ENCODE measurements around the gene KSR2.

KSR2 gene

GRCh38 chr12:117845271-117845904 lies 123.4 kb downstream of the KSR2 start:
- H3K9ac ChIP-seq (ENCODE audit: low read depth in 1 of 2, low read length in 2 of 2) = no peak overlapping the region
- no peaks in the 10 kb centered on the region for H3K36me3 ChIP-seq (ENCODE audit: control insufficient read depth in 2 of 2, insufficient read depth in 2 of 2, low read length in 2 of 2)
- H3K4me1 ChIP-seq (ENCODE audit: control insufficient read depth in 2 of 2, insufficient read depth in 2 of 2, low read length in 2 of 2) = no peaks in the 10 kb centered on the region
- H3K27ac ChIP-seq (ENCODE audit: low read depth in 2 of 2, low read length in 2 of 2) = no peak overlapping the region
- H3K9me3 ChIP-seq (ENCODE audit: control insufficient read depth in 2 of 2, low read length in 2 of 2) = peaks cover 0 to 4% of the 10 kb centered on the region in 2 donors
- H3K27me3 ChIP-seq (ENCODE audit: control insufficient read depth in 2 of 2, insufficient read depth in 2 of 2, low read length in 2 of 2) = peaks cover 0 to 2% of the 10 kb centered on the region in 2 donors
- no peak overlapping the region for H3K4me3 ChIP-seq (ENCODE audit: low read length in 2 of 2)

GRCh38 chr12:117844114-117844830 lies 124.5 kb downstream of the KSR2 start:
- Histone ChIP-seq H3K9me3 (ENCODE audit: control insufficient read depth in 2 of 2, low read length in 2 of 2) (peaks cover 0 to 4% of the 10 kb centered on the region in 2 donors), H3K36me3 (ENCODE audit: control insufficient read depth in 2 of 2, insufficient read depth in 2 of 2, low read length in 2 of 2) (no peaks in the 10 kb centered on the region), H3K4me1 (ENCODE audit: control insufficient read depth in 2 of 2, insufficient read depth in 2 of 2, low read length in 2 of 2) (no peaks in the 10 kb centered on the region), H3K27ac (ENCODE audit: low read depth in 2 of 2, low read length in 2 of 2) (no peak overlapping the region), H3K27me3 (ENCODE audit: control insufficient read depth in 2 of 2, insufficient read depth in 2 of 2, low read length in 2 of 2) (peaks cover 0 to 2% of the 10 kb centered on the region in 2 donors), H3K4me3 (ENCODE audit: low read length in 2 of 2) (no peak overlapping the region), H3K9ac (ENCODE audit: low read depth in 1 of 2, low read length in 2 of 2) (no peak overlapping the region)

GRCh38 chr12:117842630-117843029 lies 126.2 kb downstream of the KSR2 start:
- no peak overlapping the region for H3K27ac ChIP-seq (ENCODE audit: low read depth in 2 of 2, low read length in 2 of 2)
- no peaks in the 10 kb centered on the region for H3K4me1 ChIP-seq (ENCODE audit: control insufficient read depth in 2 of 2, insufficient read depth in 2 of 2, low read length in 2 of 2)
- H3K27me3 ChIP-seq (ENCODE audit: control insufficient read depth in 2 of 2, insufficient read depth in 2 of 2, low read length in 2 of 2) = peaks cover 0 to 4% of the 10 kb centered on the region in 2 donors
- no peak overlapping the region for H3K9ac ChIP-seq (ENCODE audit: low read depth in 1 of 2, low read length in 2 of 2)
- no peak overlapping the region for H3K4me3 ChIP-seq (ENCODE audit: low read length in 2 of 2)
- no peaks in the 10 kb centered on the region for H3K36me3 ChIP-seq (ENCODE audit: control insufficient read depth in 2 of 2, insufficient read depth in 2 of 2, low read length in 2 of 2)
- H3K9me3 ChIP-seq (ENCODE audit: control insufficient read depth in 2 of 2, low read length in 2 of 2) = peaks cover 0 to 4% of the 10 kb centered on the region in 2 donors

GRCh38 chr12:117842220-117842619 lies 126.6 kb downstream of the KSR2 start:
- Histone ChIP-seq H3K4me1 (ENCODE audit: control insufficient read depth in 2 of 2, insufficient read depth in 2 of 2, low read length in 2 of 2) (no peaks in the 10 kb centered on the region), H3K27ac (ENCODE audit: low read depth in 2 of 2, low read length in 2 of 2) (no peak overlapping the region), H3K4me3 (ENCODE audit: low read length in 2 of 2) (no peak overlapping the region), H3K27me3 (ENCODE audit: control insufficient read depth in 2 of 2, insufficient read depth in 2 of 2, low read length in 2 of 2) (peaks cover 0 to 4% of the 10 kb centered on the region in 2 donors), H3K36me3 (ENCODE audit: control insufficient read depth in 2 of 2, insufficient read depth in 2 of 2, low read length in 2 of 2) (no peaks in the 10 kb centered on the region), H3K9me3 (ENCODE audit: control insufficient read depth in 2 of 2, low read length in 2 of 2) (peaks cover 0 to 4% of the 10 kb centered on the region in 2 donors), H3K9ac (ENCODE audit: low read depth in 1 of 2, low read length in 2 of 2) (no peak overlapping the region)

- H3K27me3 ChIP-seq (ENCODE audit: control insufficient read depth in 2 of 2, insufficient read depth in 2 of 2, low read length in 2 of 2) = peaks cover 0 to 2% of the 10 kb centered on the region in 2 donors
- no peak overlapping the region for H3K4me3 ChIP-seq (ENCODE audit: low read length in 2 of 2)
- no peak overlapping the region for H3K9ac ChIP-seq (ENCODE audit: low read depth in 1 of 2, low read length in 2 of 2)
- H3K27ac ChIP-seq (ENCODE audit: low read depth in 2 of 2, low read length in 2 of 2) = no peak overlapping the region
- H3K9me3 ChIP-seq (ENCODE audit: control insufficient read depth in 2 of 2, low read length in 2 of 2) = no peaks in the 10 kb centered on the region
- H3K4me1 ChIP-seq (ENCODE audit: control insufficient read depth in 2 of 2, insufficient read depth in 2 of 2, low read length in 2 of 2) = no peaks in the 10 kb centered on the region
- H3K36me3 ChIP-seq (ENCODE audit: control insufficient read depth in 2 of 2, insufficient read depth in 2 of 2, low read length in 2 of 2) = no peaks in the 10 kb centered on the region
Measured at GRCh38 chr12:117837737-117838050, 131.1 kb downstream of the KSR2 start.

- Histone ChIP-seq H3K27ac (ENCODE audit: low read depth in 2 of 2, low read length in 2 of 2) (no peak overlapping the region), H3K9ac (ENCODE audit: low read depth in 1 of 2, low read length in 2 of 2) (no peak overlapping the region), H3K4me1 (ENCODE audit: control insufficient read depth in 2 of 2, insufficient read depth in 2 of 2, low read length in 2 of 2) (no peaks in the 10 kb centered on the region), H3K36me3 (ENCODE audit: control insufficient read depth in 2 of 2, insufficient read depth in 2 of 2, low read length in 2 of 2) (no peaks in the 10 kb centered on the region), H3K4me3 (ENCODE audit: low read length in 2 of 2) (no peak overlapping the region), H3K9me3 (ENCODE audit: control insufficient read depth in 2 of 2, low read length in 2 of 2) (no peaks in the 10 kb centered on the region), H3K27me3 (ENCODE audit: control insufficient read depth in 2 of 2, insufficient read depth in 2 of 2, low read length in 2 of 2) (peaks cover 0 to 2% of the 10 kb centered on the region in 2 donors)
Measured at GRCh38 chr12:117836999-117837736, 131.6 kb downstream of the KSR2 start.

- Histone ChIP-seq H3K36me3 (ENCODE audit: control insufficient read depth in 2 of 2, insufficient read depth in 2 of 2, low read length in 2 of 2) (no peaks in the 10 kb centered on the region), H3K27me3 (ENCODE audit: control insufficient read depth in 2 of 2, insufficient read depth in 2 of 2, low read length in 2 of 2) (peaks cover 0 to 2% of the 10 kb centered on the region in 2 donors), H3K9me3 (ENCODE audit: control insufficient read depth in 2 of 2, low read length in 2 of 2) (no peaks in the 10 kb centered on the region), H3K4me3 (ENCODE audit: low read length in 2 of 2) (no peak overlapping the region), H3K27ac (ENCODE audit: low read depth in 2 of 2, low read length in 2 of 2) (no peak overlapping the region), H3K4me1 (ENCODE audit: control insufficient read depth in 2 of 2, insufficient read depth in 2 of 2, low read length in 2 of 2) (no peaks in the 10 kb centered on the region), H3K9ac (ENCODE audit: low read depth in 1 of 2, low read length in 2 of 2) (no peak overlapping the region)
Measured at GRCh38 chr12:117836476-117836875, 132.3 kb downstream of the KSR2 start.

- Histone ChIP-seq H3K9me3 (ENCODE audit: control insufficient read depth in 2 of 2, low read length in 2 of 2) (no peaks in the 10 kb centered on the region), H3K27ac (ENCODE audit: low read depth in 2 of 2, low read length in 2 of 2) (no peak overlapping the region), H3K36me3 (ENCODE audit: control insufficient read depth in 2 of 2, insufficient read depth in 2 of 2, low read length in 2 of 2) (no peaks in the 10 kb centered on the region), H3K27me3 (ENCODE audit: control insufficient read depth in 2 of 2, insufficient read depth in 2 of 2, low read length in 2 of 2) (peaks cover 0 to 2% of the 10 kb centered on the region in 2 donors), H3K4me1 (ENCODE audit: control insufficient read depth in 2 of 2, insufficient read depth in 2 of 2, low read length in 2 of 2) (no peaks in the 10 kb centered on the region), H3K9ac (ENCODE audit: low read depth in 1 of 2, low read length in 2 of 2) (no peak overlapping the region), H3K4me3 (ENCODE audit: low read length in 2 of 2) (no peak overlapping the region)
Measured at GRCh38 chr12:117835156-117835555, 133.6 kb downstream of the KSR2 start.

- H3K9me3 ChIP-seq (ENCODE audit: control insufficient read depth in 2 of 2, low read length in 2 of 2) = peaks cover 4 to 8% of the 10 kb centered on the region in 2 donors
- no peaks in the 10 kb centered on the region for H3K27me3 ChIP-seq (ENCODE audit: control insufficient read depth in 2 of 2, insufficient read depth in 2 of 2, low read length in 2 of 2)
- H3K9ac ChIP-seq (ENCODE audit: low read depth in 1 of 2, low read length in 2 of 2) = no peak overlapping the region
- no peak overlapping the region for H3K4me3 ChIP-seq (ENCODE audit: low read length in 2 of 2)
- no peaks in the 10 kb centered on the region for H3K4me1 ChIP-seq (ENCODE audit: control insufficient read depth in 2 of 2, insufficient read depth in 2 of 2, low read length in 2 of 2)
- no peaks in the 10 kb centered on the region for H3K36me3 ChIP-seq (ENCODE audit: control insufficient read depth in 2 of 2, insufficient read depth in 2 of 2, low read length in 2 of 2)
- H3K27ac ChIP-seq (ENCODE audit: low read depth in 2 of 2, low read length in 2 of 2) = no peak overlapping the region
Measured at GRCh38 chr12:117832459-117833457, 136.0 kb downstream of the KSR2 start.

Measured in mucosa of rectum (tissue), 2 donors.